Calu3 (cell line): Measurements from ENCODE around the gene IFT81. TPM values are rescaled to one million over a fixed set of nuclear protein-coding genes. Genes with fewer than 3 reads are reported as not detected.

Experiments used
- BruUV-seq: library from RNA; stranded (reverse); fragments of 400-500 nt; replicated peaks from 2 replicates; lab custom pipeline; 2021; lab: Mats Ljungman, UMichigan
- CTCF ChIA-PET: fragments of 300-600 bp; sonication (Branson Sonifier 250); formaldehyde crosslinking; loops from one replicate; lab custom pipeline; 2022; ENCODE audit warnings: antibody characterized with exemption; lab: Charles Lee
- DNase-seq: peaks from one replicate; pipeline ENCODE4 v3.0.0; 2022
- H3K27ac Mint-ChIP-seq: one replicate; pipeline ENCODE4 v1.8.0; 2022; ENCODE audit warnings: mixed read lengths; ENCODE audit not compliant: unreplicated experiment
- H3K27me3 Mint-ChIP-seq: one replicate; pipeline ENCODE4 v1.8.0; 2022; ENCODE audit warnings: mixed read lengths; ENCODE audit not compliant: unreplicated experiment
- H3K36me3 Mint-ChIP-seq: one replicate; pipeline ENCODE4 v1.8.0; 2022; ENCODE audit warnings: mild to moderate bottlenecking, moderate library complexity, mixed read lengths; ENCODE audit not compliant: insufficient read depth, unreplicated experiment
- H3K4me1 Mint-ChIP-seq: one replicate; pipeline ENCODE4 v1.8.0; 2022; ENCODE audit warnings: mild to moderate bottlenecking, low read depth, mixed read lengths; ENCODE audit not compliant: unreplicated experiment
- H3K4me3 Mint-ChIP-seq: one replicate; pipeline ENCODE4 v1.8.0; 2022; ENCODE audit warnings: mild to moderate bottlenecking, low read depth, moderate library complexity, mixed read lengths; ENCODE audit not compliant: unreplicated experiment
- H3K9me3 Mint-ChIP-seq: one replicate; pipeline ENCODE4 v1.8.0; 2022; ENCODE audit warnings: low read depth, mixed read lengths; ENCODE audit not compliant: unreplicated experiment
- intact Hi-C: fragments of 100-400 bp; cut with micrococcal nuclease; formaldehyde crosslinking; loops from one replicate; pipeline ENCODE4 v1.10.0; 2022; ENCODE audit not compliant: unreplicated experiment
- total RNA-seq: library from RNA; stranded (reverse); gene quantifications from 2 replicates; pipeline ENCODE4 v1.2.3, GENCODE V29; 2022
- TF ChIP-seq, protein P1 (sequence below): fragments of 200-600 bp; IDR thresholded peaks from one replicate; pipeline ENCODE4 v1.8.0; 2022; ENCODE audit warnings: antibody characterized with exemption; ENCODE audit not compliant: unreplicated experiment

Gene IFT81
- total RNA-seq, 1 experiment from 2014 or later: 16.4 TPM

- H3K27ac Mint-ChIP-seq: no peak overlapping the region
- TF ChIP-seq, protein P1, sequence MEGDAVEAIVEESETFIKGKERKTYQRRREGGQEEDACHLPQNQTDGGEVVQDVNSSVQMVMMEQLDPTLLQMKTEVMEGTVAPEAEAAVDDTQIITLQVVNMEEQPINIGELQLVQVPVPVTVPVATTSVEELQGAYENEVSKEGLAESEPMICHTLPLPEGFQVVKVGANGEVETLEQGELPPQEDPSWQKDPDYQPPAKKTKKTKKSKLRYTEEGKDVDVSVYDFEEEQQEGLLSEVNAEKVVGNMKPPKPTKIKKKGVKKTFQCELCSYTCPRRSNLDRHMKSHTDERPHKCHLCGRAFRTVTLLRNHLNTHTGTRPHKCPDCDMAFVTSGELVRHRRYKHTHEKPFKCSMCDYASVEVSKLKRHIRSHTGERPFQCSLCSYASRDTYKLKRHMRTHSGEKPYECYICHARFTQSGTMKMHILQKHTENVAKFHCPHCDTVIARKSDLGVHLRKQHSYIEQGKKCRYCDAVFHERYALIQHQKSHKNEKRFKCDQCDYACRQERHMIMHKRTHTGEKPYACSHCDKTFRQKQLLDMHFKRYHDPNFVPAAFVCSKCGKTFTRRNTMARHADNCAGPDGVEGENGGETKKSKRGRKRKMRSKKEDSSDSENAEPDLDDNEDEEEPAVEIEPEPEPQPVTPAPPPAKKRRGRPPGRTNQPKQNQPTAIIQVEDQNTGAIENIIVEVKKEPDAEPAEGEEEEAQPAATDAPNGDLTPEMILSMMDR: no peak
- CTCF ChIA-PET: no interaction called here
- no peak for DNase-seq
- H3K4me3 Mint-ChIP-seq: no peak overlapping the region
- no TSS peak for BruUV-seq
- peaks cover 7% of the 10 kb centered on the region for H3K9me3 Mint-ChIP-seq
- H3K27me3 Mint-ChIP-seq: no peaks in the 10 kb centered on the region
- intact Hi-C loops: no loop called here
- H3K4me1 Mint-ChIP-seq: no peaks in the 10 kb centered on the region
- no peaks in the 10 kb centered on the region for H3K36me3 Mint-ChIP-seq
Observed at GRCh38 chr12:110185626-110186025, 61.5 kb downstream of the IFT81 start.

DNA sequence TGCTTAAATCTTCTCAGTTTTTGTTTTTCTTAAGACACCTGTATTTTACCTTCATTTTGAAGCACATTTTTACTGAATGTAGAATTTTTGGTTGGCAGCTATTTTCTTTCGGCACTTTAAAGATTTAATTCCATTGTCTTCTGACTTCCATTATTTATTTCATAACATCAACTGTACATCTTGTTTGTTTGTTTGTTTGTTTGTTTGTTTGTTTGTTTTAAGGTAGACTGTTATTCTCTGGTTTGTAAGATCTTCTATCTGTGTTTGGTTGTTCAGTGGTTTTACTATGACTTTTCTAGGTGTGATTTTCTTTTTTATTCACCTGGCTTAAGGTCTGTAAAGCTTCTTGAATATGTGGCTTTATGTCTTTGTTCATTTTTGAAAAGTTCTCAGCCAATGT lies 61.9 kb downstream of the IFT81 start:
- CTCF ChIA-PET: no interaction called here
- H3K27me3 Mint-ChIP-seq: no peaks in the 10 kb centered on the region
- no peaks in the 10 kb centered on the region for H3K4me1 Mint-ChIP-seq
- DNase-seq: no peak
- TF ChIP-seq, protein P1: no peak
- intact Hi-C loops: no loop called here
- H3K36me3 Mint-ChIP-seq: no peaks in the 10 kb centered on the region
- peaks cover 7% of the 10 kb centered on the region for H3K9me3 Mint-ChIP-seq
- H3K27ac Mint-ChIP-seq: no peak overlapping the region
- H3K4me3 Mint-ChIP-seq: no peak overlapping the region
- BruUV-seq: no TSS peak

DNA sequence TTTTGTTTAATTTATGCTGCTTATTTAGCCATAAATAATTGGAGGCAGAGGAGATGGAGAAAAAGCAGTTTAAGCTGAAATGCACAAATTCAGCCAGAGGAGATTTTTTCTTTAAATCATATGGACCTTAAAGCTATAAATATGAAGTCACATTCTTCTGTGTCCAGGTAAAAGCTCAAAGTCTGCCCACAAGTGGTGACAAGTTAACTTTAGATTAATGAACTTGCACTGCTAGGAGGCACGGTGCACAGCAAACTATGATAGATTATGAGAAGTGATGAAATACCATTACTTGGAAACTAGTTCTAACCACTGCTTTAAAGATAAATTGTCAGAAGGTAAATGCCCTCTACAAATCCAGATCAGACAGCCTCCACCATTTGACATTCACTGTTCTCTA lies 69.0 kb downstream of the IFT81 start:
- no peaks in the 10 kb centered on the region for H3K4me1 Mint-ChIP-seq
- no peaks in the 10 kb centered on the region for H3K36me3 Mint-ChIP-seq
- intact Hi-C loops: no loop called here
- no TSS peak for BruUV-seq
- CTCF ChIA-PET: no interaction called here
- H3K27me3 Mint-ChIP-seq: no peaks in the 10 kb centered on the region
- TF ChIP-seq, protein P1: no peak
- H3K27ac Mint-ChIP-seq: no peak overlapping the region
- H3K4me3 Mint-ChIP-seq: no peak overlapping the region
- no peak for DNase-seq
- no peaks in the 10 kb centered on the region for H3K9me3 Mint-ChIP-seq

DNA sequence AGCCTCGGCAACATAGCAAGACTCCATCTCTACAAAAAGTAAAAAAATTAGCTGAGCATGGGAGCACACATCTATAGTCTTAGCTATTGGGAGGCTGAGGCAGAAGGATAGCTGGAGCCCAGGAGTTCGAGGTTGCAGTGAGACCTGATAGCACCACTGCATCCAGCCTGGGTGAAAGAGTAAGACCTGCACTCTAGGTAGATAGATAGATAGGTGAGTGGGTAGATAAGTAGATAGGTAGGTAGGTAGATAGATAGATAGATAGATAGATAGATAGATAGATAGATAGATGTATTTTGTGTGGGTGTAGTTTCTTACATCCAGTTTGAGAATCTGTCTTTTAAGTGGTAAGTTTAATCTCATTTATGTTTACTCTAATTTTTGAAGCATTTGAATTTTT lies 72.8 kb downstream of the IFT81 start:
- CTCF ChIA-PET: no interaction called here
- no peaks in the 10 kb centered on the region for H3K9me3 Mint-ChIP-seq
- no peak overlapping the region for H3K27ac Mint-ChIP-seq
- BruUV-seq: no TSS peak
- TF ChIP-seq, protein P1: no peak
- DNase-seq: no peak
- H3K27me3 Mint-ChIP-seq: no peaks in the 10 kb centered on the region
- intact Hi-C loops: no loop called here
- H3K4me1 Mint-ChIP-seq: peaks cover 11% of the 10 kb centered on the region
- H3K4me3 Mint-ChIP-seq: no peak overlapping the region
- no peaks in the 10 kb centered on the region for H3K36me3 Mint-ChIP-seq

GRCh38 chr12:110198386-110198785 lies 74.2 kb downstream of the IFT81 start:
- no peak for DNase-seq
- TF ChIP-seq, protein P1: no peak
- intact Hi-C loops: no loop called here
- Mint-ChIP-seq H3K27ac (no peak overlapping the region), H3K36me3 (no peaks in the 10 kb centered on the region), H3K4me1 (peaks cover 11% of the 10 kb centered on the region), H3K27me3 (no peaks in the 10 kb centered on the region), H3K9me3 (no peaks in the 10 kb centered on the region), H3K4me3 (no peak overlapping the region)
- CTCF ChIA-PET: no interaction called here
- no TSS peak for BruUV-seq
